Activated naive CD8-positive, alpha-beta T cell (primary cell): ENCODE results near the gene NNT.
"Not testable (repeated sequence)": the region's sequence is repeated elsewhere in the genome, so short reads cannot be mapped to it uniquely, and the experiment has no call there.

ENCODE experiments used
- H3K27ac Mint-ChIP-seq: one replicate; pipeline ENCODE4 v1.8.0; 2021; ENCODE audit warnings: mixed read lengths
- H3K27me3 Mint-ChIP-seq: one replicate; pipeline ENCODE4 v1.8.0; 2021; ENCODE audit warnings: mixed read lengths
- H3K36me3 Mint-ChIP-seq: one replicate; pipeline ENCODE4 v1.8.0; 2021; ENCODE audit warnings: mixed read lengths
- H3K4me1 Mint-ChIP-seq: one replicate; pipeline ENCODE4 v1.8.0; 2021; ENCODE audit warnings: low read depth, mixed read lengths
- H3K4me3 Mint-ChIP-seq: one replicate; pipeline ENCODE4 v1.8.0; 2021; ENCODE audit warnings: mild to moderate bottlenecking, mixed read lengths
- H3K9me3 Mint-ChIP-seq: one replicate; pipeline ENCODE4 v1.8.0; 2021; ENCODE audit warnings: low read depth, mixed read lengths

The NNT gene

DNA sequence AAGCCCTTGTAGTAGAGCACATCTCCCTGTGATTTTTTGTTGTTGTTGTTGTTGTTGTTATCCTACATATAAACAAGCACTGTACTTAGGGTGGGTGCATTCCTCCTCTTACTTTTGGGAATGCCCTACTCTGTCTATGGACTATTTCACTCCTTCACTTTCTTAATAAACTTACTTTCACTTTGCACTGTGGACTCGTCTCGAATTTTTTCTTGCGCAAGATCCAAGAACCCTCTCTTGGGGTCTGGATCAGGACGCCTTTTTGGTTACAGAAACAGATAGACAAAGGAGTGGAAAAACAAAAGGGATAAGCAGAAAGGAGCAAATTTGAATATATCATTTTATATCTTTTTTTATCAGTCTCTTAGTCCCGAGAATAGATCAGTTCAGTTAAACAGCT, 31.7 kb upstream of the NNT start:
- no peaks in the 10 kb centered on the region for H3K9me3 Mint-ChIP-seq
- H3K4me1 Mint-ChIP-seq, result no peaks in the 10 kb centered on the region
- H3K27me3 Mint-ChIP-seq, result no peaks in the 10 kb centered on the region
- no peak overlapping the region for H3K27ac Mint-ChIP-seq
- peaks cover 11% of the 10 kb centered on the region for H3K36me3 Mint-ChIP-seq
- H3K4me3 Mint-ChIP-seq, result no peak overlapping the region

DNA sequence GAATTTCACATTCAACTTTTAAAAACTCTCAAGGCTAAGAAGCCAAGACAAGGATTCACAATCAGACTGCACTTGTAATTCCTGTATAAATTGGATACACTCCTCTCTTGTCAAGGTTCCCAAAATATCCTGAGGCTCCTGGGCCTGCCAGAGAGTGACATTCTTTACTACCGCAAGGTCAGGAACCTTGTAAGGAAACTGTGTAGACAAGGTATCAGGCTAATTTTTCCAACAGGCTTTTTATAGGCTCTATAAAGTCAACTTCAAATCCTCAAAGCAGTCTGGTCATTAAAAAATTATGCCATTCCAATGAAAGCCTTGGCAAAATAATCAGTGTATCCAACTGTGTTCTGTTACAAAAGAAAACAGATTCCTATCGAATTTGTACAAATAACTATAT, 30.6 kb upstream of the NNT start:
- peaks cover 13% of the 10 kb centered on the region for H3K36me3 Mint-ChIP-seq
- no peaks in the 10 kb centered on the region for H3K27me3 Mint-ChIP-seq
- no peaks in the 10 kb centered on the region for H3K9me3 Mint-ChIP-seq
- no peaks in the 10 kb centered on the region for H3K4me1 Mint-ChIP-seq
- no peak overlapping the region for H3K4me3 Mint-ChIP-seq
- H3K27ac Mint-ChIP-seq, result no peak overlapping the region

DNA sequence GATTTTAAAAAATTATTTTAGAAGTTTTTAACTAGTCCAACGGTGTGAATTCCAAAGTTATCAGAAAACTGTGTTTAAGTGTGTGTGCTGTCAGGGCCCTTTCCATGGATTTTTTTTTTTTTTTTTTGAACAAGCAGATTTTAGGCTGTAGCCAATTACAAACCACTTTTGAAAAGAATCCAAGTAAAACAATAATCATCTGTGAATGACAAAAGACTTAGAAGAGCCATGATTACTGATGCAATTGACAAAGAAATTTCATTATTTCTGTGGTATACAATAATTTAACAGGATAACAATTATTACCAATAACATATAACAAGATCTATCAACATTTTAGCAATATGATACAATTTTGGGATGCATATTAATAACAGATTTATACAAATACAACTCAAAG, 29.9 kb upstream of the NNT start:
- no peak overlapping the region for H3K4me3 Mint-ChIP-seq
- no peak overlapping the region for H3K27ac Mint-ChIP-seq
- H3K9me3 Mint-ChIP-seq, result no peaks in the 10 kb centered on the region
- peaks cover 13% of the 10 kb centered on the region for H3K36me3 Mint-ChIP-seq
- no peaks in the 10 kb centered on the region for H3K27me3 Mint-ChIP-seq
- no peaks in the 10 kb centered on the region for H3K4me1 Mint-ChIP-seq

DNA sequence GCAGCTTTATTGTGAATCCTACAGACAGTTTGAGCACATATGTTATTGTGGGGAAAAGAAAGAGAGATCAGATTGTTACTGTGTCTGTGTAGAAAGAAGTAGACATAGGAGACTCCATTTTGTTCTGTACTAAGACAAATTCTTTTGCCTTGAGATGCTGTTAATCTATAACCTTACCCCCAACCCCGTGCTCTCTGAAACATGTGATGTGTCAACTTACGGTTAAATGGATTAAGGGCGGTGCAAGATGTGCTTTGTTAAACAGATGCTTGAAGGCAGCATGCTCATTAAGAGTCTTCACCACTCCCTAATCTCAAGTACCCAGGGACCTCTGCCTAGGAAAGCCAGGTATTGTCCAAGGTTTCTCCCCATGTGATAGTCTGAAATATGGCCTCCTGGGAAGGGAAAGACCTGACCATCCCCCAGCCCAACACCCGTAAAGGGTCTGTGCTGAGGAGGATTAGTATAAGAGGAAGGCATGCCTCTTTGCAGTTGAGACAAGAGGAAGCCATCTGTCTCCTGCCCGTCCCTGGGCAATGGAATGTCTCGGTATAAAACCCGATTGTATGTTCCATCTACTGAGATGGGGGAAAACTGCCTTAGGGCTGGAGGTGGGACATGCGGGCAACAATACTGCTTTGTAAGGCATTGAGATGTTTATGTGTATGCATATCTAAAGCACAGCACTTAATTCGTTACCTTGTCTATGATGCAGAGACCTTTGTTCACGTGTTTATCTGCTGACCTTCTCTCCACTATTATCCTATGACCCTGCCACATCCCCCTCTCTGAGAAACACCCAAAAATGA, 22.4 kb upstream of the NNT start:
- not testable (repeated sequence) for H3K9me3 Mint-ChIP-seq, H3K4me3 Mint-ChIP-seq, H3K27ac Mint-ChIP-seq, H3K27me3 Mint-ChIP-seq, H3K4me1 Mint-ChIP-seq, H3K36me3 Mint-ChIP-seq

DNA sequence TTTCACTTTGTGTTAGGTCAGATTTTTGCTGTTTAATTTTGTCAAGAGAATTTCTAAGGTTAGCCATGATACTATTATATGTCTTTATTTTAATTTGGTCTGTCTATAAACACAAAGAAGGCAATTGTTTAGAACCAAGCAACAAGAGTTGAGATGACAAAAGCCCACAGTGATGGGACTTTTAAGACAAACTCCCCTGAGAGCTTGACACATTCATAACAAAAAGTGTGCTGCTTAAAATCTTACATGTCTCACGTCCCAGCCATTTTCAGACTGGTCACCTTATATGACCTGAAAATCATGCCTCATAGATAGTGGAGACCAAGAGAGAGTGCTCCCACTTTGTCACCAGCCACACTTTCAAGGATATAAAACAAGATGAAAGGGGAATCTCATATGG, 21.6 kb upstream of the NNT start:
- Mint-ChIP-seq H3K4me3 (no peak overlapping the region), H3K27ac (no peak overlapping the region), H3K27me3 (no peaks in the 10 kb centered on the region), H3K9me3 (no peaks in the 10 kb centered on the region), H3K4me1 (no peaks in the 10 kb centered on the region), H3K36me3 (peaks cover 7% of the 10 kb centered on the region)

DNA sequence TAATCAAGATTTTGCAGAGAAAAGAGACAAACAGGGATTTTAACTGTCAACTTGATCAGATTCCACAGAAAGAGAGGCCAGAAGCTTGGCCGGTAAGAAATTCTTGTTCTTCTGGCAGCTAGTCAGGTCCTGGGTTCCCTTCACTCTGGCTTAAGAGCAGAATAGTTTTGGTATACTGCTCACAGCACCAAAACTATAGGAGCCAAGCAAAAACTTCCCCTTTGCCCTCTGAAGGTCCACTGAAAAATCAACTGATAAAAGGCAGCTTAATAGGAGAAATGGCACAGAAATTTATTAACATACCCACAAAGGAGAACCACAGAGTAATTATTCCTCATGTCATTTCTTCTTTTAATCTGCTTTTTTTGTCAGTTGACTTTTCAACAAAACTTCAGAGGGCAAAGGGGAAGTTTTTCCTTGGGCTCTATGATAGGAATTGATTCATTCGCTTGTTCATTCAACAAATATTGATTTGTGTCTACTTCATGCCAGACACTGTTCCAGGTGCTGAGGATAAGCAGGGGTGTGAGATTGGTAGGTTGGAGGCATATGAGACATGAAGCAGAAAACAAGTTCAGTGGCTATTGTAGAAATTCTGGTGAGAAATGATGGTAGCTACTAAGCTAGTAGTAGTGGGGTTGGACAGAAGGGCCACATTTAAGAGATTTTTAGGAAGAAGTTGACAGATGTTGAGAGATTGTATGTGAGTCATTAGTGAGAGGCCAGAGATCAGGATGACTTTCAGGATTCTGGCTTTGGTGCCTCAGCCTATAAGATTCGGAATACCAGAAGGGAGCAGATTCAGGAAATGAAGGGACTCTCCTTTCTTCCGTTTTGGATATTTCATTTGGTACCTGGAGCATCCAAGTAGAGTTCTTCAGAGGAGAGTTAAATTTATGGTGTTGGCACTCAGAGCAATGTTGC, 20.6 kb upstream of the NNT start:
- Mint-ChIP-seq H3K27ac (no peak overlapping the region), H3K4me1 (no peaks in the 10 kb centered on the region), H3K27me3 (no peaks in the 10 kb centered on the region), H3K4me3 (no peak overlapping the region), H3K36me3 (peaks cover 6% of the 10 kb centered on the region), H3K9me3 (no peaks in the 10 kb centered on the region)

DNA sequence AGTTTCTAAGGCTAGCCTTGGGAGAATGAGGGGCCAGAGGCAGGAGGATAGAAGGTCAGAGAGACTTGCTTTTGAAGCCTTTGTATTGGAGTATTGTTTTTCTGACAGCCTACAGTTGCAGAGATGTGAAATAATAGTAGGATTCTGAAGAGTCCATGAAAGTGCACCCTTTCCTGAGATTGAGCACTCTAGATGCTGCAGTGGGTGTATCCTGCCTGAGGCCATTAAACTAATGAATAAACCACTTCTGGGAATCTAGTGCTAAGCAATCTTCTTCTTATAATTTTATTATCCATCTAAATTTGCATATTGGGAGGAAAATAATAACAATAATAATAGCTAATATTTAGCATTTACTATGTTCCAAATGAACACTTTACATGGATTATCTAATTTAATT, 19.3 kb upstream of the NNT start:
- H3K27me3 Mint-ChIP-seq, result no peaks in the 10 kb centered on the region
- no peak overlapping the region for H3K4me3 Mint-ChIP-seq
- H3K36me3 Mint-ChIP-seq, result peaks cover 8% of the 10 kb centered on the region
- H3K9me3 Mint-ChIP-seq, result no peaks in the 10 kb centered on the region
- H3K27ac Mint-ChIP-seq, result no peak overlapping the region
- no peaks in the 10 kb centered on the region for H3K4me1 Mint-ChIP-seq

DNA sequence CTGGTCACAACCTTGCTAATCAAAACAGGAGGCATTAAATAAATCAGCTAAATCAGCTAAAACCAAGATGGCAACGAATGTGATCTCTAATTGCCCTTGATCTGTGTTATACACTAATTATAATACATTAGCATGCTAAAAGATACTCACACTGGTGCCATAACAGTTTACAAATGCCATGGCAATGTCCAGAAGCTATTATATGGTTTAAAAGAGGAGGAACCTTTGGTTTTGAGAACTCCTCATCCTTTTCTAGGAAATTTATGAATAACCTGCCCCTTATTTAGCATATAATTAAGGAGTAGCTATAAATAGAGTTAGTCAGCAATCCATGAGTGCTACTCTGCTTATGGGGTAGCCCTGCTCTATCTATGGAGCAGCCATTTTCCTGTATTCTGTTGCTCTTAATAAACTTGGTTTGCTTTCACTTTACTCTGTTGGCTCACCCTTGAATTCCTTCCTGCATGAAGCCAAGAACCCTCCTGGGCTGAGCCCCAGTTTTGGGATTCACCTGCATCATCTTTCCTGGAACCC, 18.7 kb upstream of the NNT start:
- Mint-ChIP-seq H3K27ac (no peak overlapping the region), H3K27me3 (no peaks in the 10 kb centered on the region), H3K9me3 (no peaks in the 10 kb centered on the region)

DNA sequence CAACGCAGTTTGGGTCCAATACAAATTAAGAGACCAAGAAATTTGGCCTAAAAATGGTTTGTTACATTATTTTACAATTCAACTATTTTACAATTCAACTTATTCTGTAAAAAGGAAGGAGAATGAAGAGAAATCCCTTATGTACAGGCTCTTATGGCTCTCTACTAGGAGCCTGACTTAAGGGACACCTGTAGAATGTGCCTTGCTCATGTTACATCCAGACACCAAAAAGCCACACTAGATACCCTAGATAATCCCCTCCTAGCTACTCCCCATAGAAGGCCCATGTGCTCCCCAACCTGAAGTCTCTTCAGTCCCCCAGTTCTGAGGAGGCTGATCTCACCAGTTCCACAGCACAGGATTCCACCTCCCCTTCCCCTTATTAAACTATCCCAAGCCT, 14.1 kb upstream of the NNT start:
- Mint-ChIP-seq H3K27ac (no peak overlapping the region), H3K4me3 (no peak overlapping the region), H3K4me1 (no peaks in the 10 kb centered on the region), H3K9me3 (no peaks in the 10 kb centered on the region), H3K36me3 (peaks cover 16% of the 10 kb centered on the region), H3K27me3 (no peaks in the 10 kb centered on the region)

More for the DNA sequence above, 18.7 kb upstream of the NNT start:
- no peak overlapping the region for H3K4me3 Mint-ChIP-seq
- H3K4me1 Mint-ChIP-seq, result no peaks in the 10 kb centered on the region
- H3K36me3 Mint-ChIP-seq, result peaks cover 11% of the 10 kb centered on the region

DNA sequence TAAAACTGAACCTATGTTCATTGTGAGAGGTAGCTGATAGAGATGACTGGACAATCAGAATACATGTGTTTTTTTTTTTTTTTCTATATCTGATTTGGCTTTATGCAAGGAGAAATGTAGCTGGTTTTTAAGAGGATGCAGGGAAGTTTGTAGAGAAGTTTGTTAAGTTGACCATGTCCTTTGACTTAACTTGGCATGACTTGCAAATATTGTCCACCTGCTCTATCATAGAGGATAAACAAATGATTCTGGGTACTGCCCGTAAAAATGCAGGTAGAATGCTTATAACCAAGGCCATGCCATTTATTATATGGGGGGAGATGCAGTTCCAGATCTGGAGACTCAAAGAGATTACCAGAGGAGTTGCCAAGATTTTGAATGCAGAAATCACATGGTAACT, 13.7 kb upstream of the NNT start:
- peaks cover 16% of the 10 kb centered on the region for H3K36me3 Mint-ChIP-seq

DNA sequence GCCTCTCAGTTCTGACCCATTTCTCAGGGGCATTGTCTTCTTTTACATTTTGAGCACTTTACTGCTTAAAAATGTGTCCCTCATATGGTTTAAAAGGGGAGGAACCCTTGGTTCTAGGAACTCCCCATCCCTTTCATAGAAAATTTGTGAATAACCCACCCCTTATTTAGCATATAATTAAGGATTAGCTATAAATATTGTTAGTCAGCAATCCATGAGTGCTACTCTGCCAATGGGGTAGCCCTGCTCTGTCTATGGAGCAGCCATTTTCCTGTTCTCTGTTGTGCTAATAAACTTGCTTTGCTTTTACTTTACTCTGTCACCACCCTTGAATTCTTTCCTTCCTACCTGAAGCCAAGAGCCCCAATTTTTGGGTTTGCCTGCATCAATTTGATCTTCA, 12.3 kb upstream of the NNT start:
- H3K9me3 Mint-ChIP-seq, result no peaks in the 10 kb centered on the region
- H3K4me3 Mint-ChIP-seq, result no peak overlapping the region
- H3K27ac Mint-ChIP-seq, result no peak overlapping the region
- no peaks in the 10 kb centered on the region for H3K27me3 Mint-ChIP-seq
- no peaks in the 10 kb centered on the region for H3K4me1 Mint-ChIP-seq
- H3K36me3 Mint-ChIP-seq, result peaks cover 16% of the 10 kb centered on the region

More for the DNA sequence above, 13.7 kb upstream of the NNT start:
- no peak overlapping the region for H3K27ac Mint-ChIP-seq
- H3K4me3 Mint-ChIP-seq, result no peak overlapping the region
- no peaks in the 10 kb centered on the region for H3K4me1 Mint-ChIP-seq
- no peaks in the 10 kb centered on the region for H3K9me3 Mint-ChIP-seq
- no peaks in the 10 kb centered on the region for H3K27me3 Mint-ChIP-seq

DNA sequence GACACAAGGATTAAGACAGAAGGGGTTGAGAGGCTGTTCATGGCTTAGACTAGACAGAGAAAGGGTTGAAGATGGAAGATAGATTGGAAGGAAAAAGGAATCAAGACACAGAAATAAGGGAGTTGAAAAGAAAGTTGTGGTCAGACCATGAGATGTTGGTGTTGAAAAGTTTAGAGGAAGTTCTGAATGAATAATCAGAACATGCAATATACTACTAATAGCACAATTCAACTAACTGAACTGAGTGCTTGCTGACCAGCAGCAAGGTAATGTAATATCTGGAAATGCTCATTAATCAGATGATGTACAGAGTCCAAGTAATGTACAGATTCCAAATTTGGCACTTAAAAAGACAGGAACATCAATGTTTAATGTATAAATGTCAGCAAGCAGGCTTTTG, 10.6 kb upstream of the NNT start:
- H3K27me3 Mint-ChIP-seq, result no peaks in the 10 kb centered on the region
- no peak overlapping the region for H3K27ac Mint-ChIP-seq
- no peak overlapping the region for H3K4me3 Mint-ChIP-seq
- H3K9me3 Mint-ChIP-seq, result no peaks in the 10 kb centered on the region
- peaks cover 14% of the 10 kb centered on the region for H3K36me3 Mint-ChIP-seq
- no peaks in the 10 kb centered on the region for H3K4me1 Mint-ChIP-seq

DNA sequence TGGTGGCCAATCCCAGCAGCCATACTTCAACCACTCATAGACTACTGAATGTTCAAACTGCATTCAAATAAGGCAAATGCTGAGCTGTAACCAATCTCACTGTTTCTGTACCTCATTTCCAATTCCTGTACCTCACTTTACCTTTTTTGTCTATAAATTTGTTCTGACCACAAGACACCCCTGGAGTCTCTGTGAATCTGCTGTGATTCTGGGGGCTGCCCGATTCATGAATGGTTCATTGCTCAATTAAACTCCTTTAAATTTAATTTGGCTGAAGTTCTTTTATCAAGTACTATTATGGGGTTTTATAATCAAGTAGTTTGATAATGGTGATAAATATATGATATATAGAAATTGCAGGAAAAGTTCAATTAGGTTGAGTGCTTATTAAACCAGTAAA, 4.1 kb upstream of the NNT start:
- not testable (repeated sequence) for H3K36me3 Mint-ChIP-seq, H3K4me3 Mint-ChIP-seq, H3K27ac Mint-ChIP-seq, H3K9me3 Mint-ChIP-seq, H3K27me3 Mint-ChIP-seq
- peaks cover 31% of the 10 kb centered on the region for H3K4me1 Mint-ChIP-seq

DNA sequence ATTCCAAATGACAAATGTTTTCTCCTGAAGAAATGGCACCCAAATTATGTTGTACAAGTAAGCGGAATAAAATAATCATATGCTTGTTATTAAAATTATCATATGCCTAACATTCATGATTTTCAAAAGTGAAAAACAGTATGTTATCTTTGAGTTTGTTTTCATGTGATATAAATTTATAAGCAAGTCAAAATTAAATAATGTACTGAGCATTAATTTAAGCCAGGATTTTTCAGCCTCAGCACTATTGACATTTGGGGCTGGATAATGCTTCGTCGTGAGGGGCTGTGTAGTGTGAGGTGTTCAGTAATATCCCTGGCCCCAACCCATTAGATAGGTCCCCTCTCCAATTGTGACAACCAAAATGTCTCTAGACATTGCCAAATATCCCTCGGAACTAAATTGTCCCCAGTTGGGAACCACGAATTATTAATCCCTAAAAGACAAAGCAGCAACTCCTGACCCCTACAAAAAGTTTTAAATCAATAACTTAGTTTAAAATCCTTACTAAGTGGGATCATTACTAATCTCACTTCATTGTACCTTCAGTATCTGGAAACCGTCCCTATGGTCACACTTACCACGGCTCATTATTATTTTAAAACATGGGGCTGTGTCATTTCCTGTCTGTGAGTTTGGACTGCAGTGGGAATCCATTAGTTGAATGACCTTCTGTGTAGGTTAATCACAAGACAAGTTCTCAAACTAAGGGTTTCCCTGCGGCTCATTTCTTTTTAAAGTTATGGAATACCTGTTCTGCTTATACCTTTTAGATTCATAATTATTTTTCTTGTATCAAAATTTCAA, 1.3 kb upstream of the NNT start:
- Mint-ChIP-seq H3K4me1 (peaks cover 52% of the 10 kb centered on the region), H3K9me3 (no peaks in the 10 kb centered on the region), H3K27ac (peak overlapping the region; percentile 97), H3K36me3 (peaks cover 3% of the 10 kb centered on the region), H3K4me3 (peak overlapping the region; percentile 95), H3K27me3 (no peaks in the 10 kb centered on the region)
